Duodenal mucosa (tissue), 2 donors: Measurements from ENCODE around the gene CEP170.
"Not testable (repeated sequence)": the region's sequence is repeated elsewhere in the genome, so short reads cannot be mapped to it uniquely, and the experiment has no call there.

Source experiments
- H3K27ac ChIP-seq: one replicate; pipeline ENCODE4 v1.7.0; 2013; ENCODE audit warnings: low read depth, low read length
- H3K27me3 ChIP-seq, 2 donors: one replicate each; pipeline ENCODE4 v1.7.0; 2013; ENCODE audit warnings: low read length in 2 of 2, control low read depth in 1 of 2; ENCODE audit not compliant: insufficient read depth in 2 of 2, control insufficient read depth in 1 of 2
- H3K36me3 ChIP-seq, 2 donors: one replicate each; pipeline ENCODE4 v1.7.0; 2013; ENCODE audit warnings: low read length in 2 of 2, control low read depth in 1 of 2; ENCODE audit not compliant: insufficient read depth in 2 of 2, control insufficient read depth in 1 of 2
- H3K4me1 ChIP-seq, 2 donors: one replicate each; pipeline ENCODE4 v1.7.0; 2013; ENCODE audit warnings: low read length in 2 of 2, control low read depth in 1 of 2; ENCODE audit not compliant: insufficient read depth in 2 of 2, control insufficient read depth in 1 of 2
- H3K4me3 ChIP-seq, 2 donors: one replicate each; pipeline ENCODE4 v1.7.0; 2013; ENCODE audit warnings: low read length in 2 of 2, low read depth in 1 of 2
- H3K9ac ChIP-seq, 2 donors: one replicate each; pipeline ENCODE4 v1.7.0; 2013; ENCODE audit warnings: low read length in 2 of 2, low read depth in 1 of 2
- H3K9me3 ChIP-seq, 2 donors: one replicate each; pipeline ENCODE4 v1.7.0; 2013; ENCODE audit warnings: low read length in 2 of 2, control low read depth in 1 of 2; ENCODE audit not compliant: control insufficient read depth in 1 of 2

Gene CEP170

DNA sequence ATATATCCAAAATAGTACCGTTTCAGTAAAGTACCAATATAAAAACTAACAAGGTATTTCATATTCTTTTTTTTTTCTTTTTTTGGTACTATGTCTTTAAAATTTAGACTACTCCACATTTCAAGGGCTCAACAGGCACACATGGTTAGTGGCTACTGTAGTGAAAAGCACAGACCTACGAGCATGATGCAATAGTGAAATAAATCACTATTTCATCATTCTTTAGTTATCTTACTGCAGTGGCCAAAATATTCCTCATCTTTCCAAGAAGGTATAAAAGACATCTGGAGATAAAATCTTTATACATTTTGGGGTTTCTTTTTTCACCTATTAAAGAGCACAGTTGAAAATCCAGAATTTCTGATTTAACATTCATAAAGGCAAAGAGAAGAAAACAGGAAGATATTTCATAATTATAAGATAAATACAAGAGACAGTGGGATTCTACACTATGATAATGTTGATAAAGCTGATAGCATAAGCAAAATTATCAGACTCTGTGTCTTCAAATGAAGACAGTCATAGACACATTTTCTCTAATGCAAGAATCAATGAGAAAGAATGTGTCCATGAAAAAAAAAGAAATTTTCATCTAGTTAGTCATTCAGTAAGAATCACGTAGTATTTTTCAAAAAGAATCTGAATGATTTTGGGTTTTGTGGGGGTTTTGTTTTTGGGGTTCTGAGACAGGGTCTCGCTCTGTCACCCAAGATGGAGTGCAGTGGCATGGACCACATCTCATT lies 41.9 kb downstream of the CEP170 start:
- H3K4me3 ChIP-seq, result no peak overlapping the region
- peaks cover 0 to 4% of the 10 kb centered on the region in 2 donors for H3K36me3 ChIP-seq
- H3K27ac ChIP-seq, result no peak overlapping the region
- no peaks in the 10 kb centered on the region for H3K27me3 ChIP-seq
- H3K9ac ChIP-seq, result no peak overlapping the region
- H3K9me3 ChIP-seq, result no peaks in the 10 kb centered on the region
- no peaks in the 10 kb centered on the region for H3K4me1 ChIP-seq

DNA sequence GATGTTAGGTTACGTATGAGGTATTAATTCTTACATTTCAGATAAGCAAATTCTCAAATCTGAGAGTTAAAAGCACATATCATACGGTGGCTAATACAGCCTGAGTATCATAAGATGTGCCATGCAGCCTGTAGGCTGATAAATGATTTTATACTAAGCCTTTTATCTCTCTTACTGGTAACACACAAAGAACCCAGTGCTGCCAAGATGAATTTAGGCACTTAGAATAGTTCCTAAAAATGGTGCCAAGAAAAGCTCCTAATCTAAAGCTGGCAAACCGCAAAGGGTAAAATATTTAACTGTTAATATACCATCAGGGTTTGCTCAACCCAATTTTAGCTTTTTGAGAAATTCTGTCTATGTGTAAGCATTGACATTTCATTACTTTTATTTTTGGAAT lies 43.1 kb downstream of the CEP170 start:
- H3K27me3 ChIP-seq, H3K9ac ChIP-seq, H3K27ac ChIP-seq, H3K9me3 ChIP-seq, H3K4me1 ChIP-seq, H3K36me3 ChIP-seq, H3K4me3 ChIP-seq: not testable (repeated sequence)

DNA sequence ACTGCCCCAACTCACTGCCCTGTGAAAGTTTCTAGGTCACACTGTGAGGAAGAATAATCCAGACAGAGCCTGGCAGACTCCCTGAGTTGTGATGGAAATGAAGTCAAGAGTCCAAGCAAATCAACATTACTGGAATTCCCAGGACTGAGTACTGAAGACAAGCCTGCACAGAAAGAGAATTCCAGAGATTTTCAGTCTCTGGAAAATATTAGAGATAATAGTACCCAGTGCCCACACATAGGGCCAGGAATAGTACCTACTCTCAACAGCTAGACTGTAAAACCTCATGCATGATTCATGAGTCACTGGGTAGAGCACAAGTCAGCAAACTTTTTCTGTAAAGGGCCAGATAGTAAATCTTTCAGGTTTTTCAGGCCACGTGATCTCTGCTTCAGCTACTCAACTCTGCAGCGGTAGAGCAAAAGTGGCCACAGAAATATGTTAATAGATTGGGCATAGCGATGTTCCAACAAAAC lies 50.0 kb downstream of the CEP170 start:
- H3K27ac ChIP-seq, H3K36me3 ChIP-seq: not testable (repeated sequence)

DNA sequence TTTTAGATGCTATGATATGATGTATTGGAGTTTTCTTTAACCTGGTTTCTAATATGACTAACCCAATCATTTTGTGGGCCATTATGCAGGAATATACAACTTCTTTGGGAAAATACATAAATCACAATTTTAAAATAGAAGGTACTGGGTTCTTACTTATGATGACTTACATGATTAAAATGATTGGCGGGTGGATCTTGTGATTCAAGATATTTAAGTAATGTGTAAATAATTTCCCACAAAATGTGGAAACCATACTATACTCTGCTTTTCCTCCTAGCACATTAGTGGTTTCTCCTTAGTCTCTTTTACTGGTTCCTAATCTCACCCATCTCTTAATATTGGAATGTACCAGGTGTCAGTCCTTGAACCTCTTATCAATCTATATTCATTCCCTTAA lies 50.7 kb downstream of the CEP170 start:
- H3K9me3 ChIP-seq, H3K4me3 ChIP-seq, H3K9ac ChIP-seq, H3K36me3 ChIP-seq, H3K27ac ChIP-seq, H3K4me1 ChIP-seq, H3K27me3 ChIP-seq: not testable (repeated sequence)

More for the DNA sequence above, 50.0 kb downstream of the CEP170 start:
- H3K9ac ChIP-seq, H3K27me3 ChIP-seq, H3K4me3 ChIP-seq, H3K9me3 ChIP-seq, H3K4me1 ChIP-seq: not testable (repeated sequence)

DNA sequence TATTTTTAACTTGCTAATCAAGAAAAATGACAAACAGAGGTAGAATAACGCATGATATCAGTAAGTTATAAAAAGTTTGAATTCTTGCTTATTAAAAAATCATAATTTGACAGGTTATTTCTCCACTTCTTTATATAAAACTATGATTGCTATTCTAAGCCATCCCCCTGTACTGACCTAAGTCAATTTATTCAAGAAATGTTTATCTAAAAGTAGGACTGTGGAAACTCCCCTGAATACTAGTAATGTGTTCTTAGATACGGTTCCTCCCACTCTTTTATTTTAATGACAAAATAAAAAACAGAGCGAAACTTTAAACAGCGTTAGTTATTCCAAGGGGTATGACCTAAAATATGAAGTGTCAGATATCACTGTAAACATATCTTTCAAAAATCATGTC lies 51.9 kb downstream of the CEP170 start:
- H3K27ac ChIP-seq, H3K27me3 ChIP-seq, H3K36me3 ChIP-seq, H3K9me3 ChIP-seq, H3K4me1 ChIP-seq, H3K9ac ChIP-seq, H3K4me3 ChIP-seq: not testable (repeated sequence)

DNA sequence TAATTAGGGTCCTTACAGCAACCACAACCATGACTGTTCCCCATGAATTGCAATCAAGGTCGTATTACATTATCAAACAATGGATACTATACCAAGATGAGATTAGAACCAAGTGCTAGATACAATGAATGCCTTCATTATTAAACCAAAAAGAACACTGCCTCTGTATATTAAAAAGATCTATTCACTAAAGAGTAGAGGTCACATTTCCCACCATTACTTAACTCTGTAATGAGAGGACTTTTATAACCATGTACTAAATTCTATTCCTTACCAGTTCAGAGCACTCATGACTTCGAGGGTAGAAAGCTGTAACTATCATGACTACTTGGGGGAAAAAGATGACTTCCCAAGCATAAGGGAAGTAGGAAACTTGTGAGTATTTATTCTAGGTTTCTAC lies 53.8 kb downstream of the CEP170 start:
- H3K4me1 ChIP-seq, H3K27ac ChIP-seq, H3K27me3 ChIP-seq, H3K9ac ChIP-seq, H3K4me3 ChIP-seq, H3K36me3 ChIP-seq, H3K9me3 ChIP-seq: not testable (repeated sequence)

DNA sequence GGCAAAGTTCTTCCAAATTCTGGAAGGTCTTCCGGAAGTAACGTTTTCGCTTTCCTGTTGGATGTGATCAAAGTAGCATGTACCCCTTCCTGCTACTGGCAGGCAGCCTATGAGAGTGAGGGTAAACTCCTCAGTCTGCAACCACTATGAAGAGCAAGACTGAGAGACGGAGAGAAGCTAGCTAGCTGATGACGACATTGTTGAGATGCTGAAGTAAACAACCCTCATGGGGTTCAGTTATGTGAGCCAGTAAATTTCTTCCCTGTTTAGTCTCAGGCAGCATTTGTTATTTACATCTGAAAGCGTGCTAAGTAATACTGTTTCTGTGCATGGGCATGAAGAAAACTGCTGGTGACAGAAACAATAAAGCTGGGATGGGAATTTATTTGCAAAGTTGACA lies 57.6 kb downstream of the CEP170 start:
- not testable (repeated sequence) for H3K4me3 ChIP-seq, H3K27me3 ChIP-seq, H3K4me1 ChIP-seq, H3K36me3 ChIP-seq, H3K9me3 ChIP-seq, H3K27ac ChIP-seq, H3K9ac ChIP-seq

DNA sequence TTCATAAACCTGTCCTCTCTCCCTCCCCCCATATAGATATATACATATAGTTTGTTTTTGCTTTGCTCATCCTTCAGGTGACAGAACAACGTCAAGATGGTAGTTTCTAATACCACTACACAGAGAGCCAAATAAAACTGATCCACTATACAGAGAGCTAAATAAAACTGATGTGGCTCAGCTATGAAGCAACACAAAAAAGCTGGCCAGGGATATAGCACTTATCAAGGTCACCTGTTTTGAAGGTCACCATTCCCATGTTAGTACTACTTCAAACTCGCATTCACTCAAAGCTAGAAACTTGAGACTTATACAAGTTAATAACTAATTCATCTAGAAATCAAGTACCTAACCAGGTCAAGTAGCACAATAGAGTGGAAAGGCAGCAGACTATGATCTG lies 61.8 kb downstream of the CEP170 start:
- H3K9me3 ChIP-seq, H3K36me3 ChIP-seq, H3K4me1 ChIP-seq, H3K27me3 ChIP-seq, H3K27ac ChIP-seq, H3K4me3 ChIP-seq, H3K9ac ChIP-seq: not testable (repeated sequence)

DNA sequence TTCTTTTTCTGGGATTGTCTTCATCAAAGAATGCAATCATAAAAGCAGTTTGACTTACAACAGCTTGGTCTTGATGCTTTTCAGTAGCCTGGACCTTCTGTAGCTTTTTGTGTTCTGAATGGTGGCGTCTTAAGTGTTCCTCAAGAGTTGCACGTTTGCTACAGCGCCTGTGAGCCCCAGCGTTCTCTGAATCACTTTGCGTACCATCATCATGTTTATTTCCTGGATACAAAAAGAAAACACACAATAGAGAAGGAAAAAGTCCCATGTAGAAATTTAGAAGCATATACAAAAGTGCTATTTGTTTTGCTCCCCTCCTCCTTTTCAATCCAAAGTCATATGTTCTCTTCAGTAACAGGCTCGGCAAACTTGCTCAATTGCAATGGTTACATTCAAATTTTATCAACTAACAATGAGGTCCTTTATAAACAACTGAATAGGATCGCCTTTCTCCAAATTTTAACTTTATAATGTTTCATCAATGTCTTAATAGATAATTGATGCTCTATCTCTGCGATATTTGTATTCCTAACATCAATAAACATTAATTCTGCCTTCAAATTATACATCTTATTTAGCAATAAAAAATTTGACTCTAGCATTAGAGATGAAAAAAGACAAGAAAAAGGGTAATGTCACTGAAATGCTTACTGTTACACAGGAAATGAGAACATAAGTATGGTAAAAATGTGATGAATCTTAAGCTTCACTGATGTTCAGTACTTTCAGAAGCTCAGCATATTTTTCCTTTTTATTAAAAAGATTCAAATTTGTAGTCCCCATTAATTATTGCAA lies 68.7 kb downstream of the CEP170 start:
- H3K4me3 ChIP-seq, H3K4me1 ChIP-seq, H3K9ac ChIP-seq, H3K36me3 ChIP-seq, H3K27ac ChIP-seq, H3K9me3 ChIP-seq, H3K27me3 ChIP-seq: not testable (repeated sequence)

DNA sequence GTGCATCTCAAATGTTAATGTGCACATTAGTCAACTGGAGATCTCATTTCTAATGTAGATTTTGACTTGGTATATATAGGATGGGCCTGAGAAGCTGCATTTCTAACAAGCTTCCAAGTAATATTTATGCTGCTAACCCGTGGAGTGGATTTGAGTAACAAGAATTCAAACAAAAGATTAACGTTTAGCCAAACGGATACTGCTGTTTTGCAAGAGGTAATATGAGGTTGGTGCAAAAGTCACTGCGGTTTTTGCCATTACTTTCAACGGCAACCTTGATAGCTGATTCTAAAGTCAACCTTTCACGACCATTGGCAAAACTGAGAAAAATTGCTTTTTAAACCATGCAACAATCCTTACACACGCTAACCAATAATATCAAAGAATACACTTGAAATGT lies 70.3 kb downstream of the CEP170 start:
- H3K4me3 ChIP-seq, H3K4me1 ChIP-seq, H3K9me3 ChIP-seq, H3K27me3 ChIP-seq, H3K36me3 ChIP-seq, H3K27ac ChIP-seq, H3K9ac ChIP-seq: not testable (repeated sequence)
